H9 (cell line): ENCODE data around the gene RPGR. TPM values are rescaled to one million over a fixed set of nuclear protein-coding genes. Genes with fewer than 3 reads are reported as not detected.

Experiments used
- DNase-seq: peaks from one replicate; pipeline ENCODE4 v3.0.0-alpha.2; 2017
- H2AFZ ChIP-seq: one replicate; pipeline ENCODE4 v1.6.1; 2013; ENCODE audit warnings: mild to moderate bottlenecking, low read length, control low read depth, moderate library complexity
- H2AK5ac ChIP-seq: 2 replicates; pipeline ENCODE4 v1.6.1; 2013; ENCODE audit warnings: low read length, control low read depth, mixed read lengths; ENCODE audit not compliant: insufficient read length
- H2BK120ac ChIP-seq: one replicate; pipeline ENCODE4 v1.6.1; 2013; ENCODE audit warnings: low read depth, mild to moderate bottlenecking, low read length, control low read depth, inconsistent platforms; ENCODE audit not compliant: poor library complexity, severe bottlenecking
- H2BK12ac ChIP-seq: 2 replicates; pipeline ENCODE4 v1.6.1; 2013; ENCODE audit warnings: low read length, control low read depth, mixed read lengths, low read depth; ENCODE audit not compliant: insufficient read length
- H2BK15ac ChIP-seq: 2 replicates; pipeline ENCODE4 v1.6.1; 2013; ENCODE audit warnings: low read depth, low read length, control low read depth
- H2BK20ac ChIP-seq: one replicate; pipeline ENCODE4 v1.6.1; 2013; ENCODE audit warnings: low read depth, mild to moderate bottlenecking, low read length, control low read depth, inconsistent platforms; ENCODE audit not compliant: poor library complexity, severe bottlenecking
- H2BK5ac ChIP-seq: 2 replicates; pipeline ENCODE4 v1.6.1; 2013; ENCODE audit warnings: low read length, control low read depth, mixed read lengths; ENCODE audit not compliant: insufficient read length
- H3K14ac ChIP-seq: 2 replicates; pipeline ENCODE4 v1.6.1; 2013; ENCODE audit warnings: low read length, control low read depth; ENCODE audit not compliant: insufficient read depth
- H3K18ac ChIP-seq: 2 replicates; pipeline ENCODE4 v1.6.1; 2013; ENCODE audit warnings: low read depth, mild to moderate bottlenecking, mixed read lengths, low read length, control low read depth; ENCODE audit not compliant: insufficient read length
- H3K23ac ChIP-seq: 2 replicates; pipeline ENCODE4 v1.6.1; 2013; ENCODE audit warnings: low read length, control low read depth, mixed read lengths, low read depth; ENCODE audit not compliant: insufficient read length
- H3K23me2 ChIP-seq: 2 replicates; pipeline ENCODE4 v1.6.1; 2013; ENCODE audit warnings: low read depth, mild to moderate bottlenecking, mixed read lengths, low read length, control low read depth; ENCODE audit not compliant: insufficient read length, poor library complexity, severe bottlenecking
- H3K27ac ChIP-seq: 2 replicates; pipeline ENCODE4 v1.5.1; 2013; ENCODE audit warnings: low read length, control low read depth, mixed read lengths, low read depth; ENCODE audit not compliant: insufficient read length
- H3K27me3 ChIP-seq: 2 replicates; pipeline ENCODE4 v1.6.1; 2013; ENCODE audit warnings: low read length, control low read depth, inconsistent platforms; ENCODE audit not compliant: insufficient read depth
- H3K4ac ChIP-seq: 2 replicates; pipeline ENCODE4 v1.6.1; 2013; ENCODE audit warnings: low read depth, mild to moderate bottlenecking, control low read depth, inconsistent platforms, low read length, moderate library complexity
- H3K4me1 ChIP-seq: 2 replicates; pipeline ENCODE4 v1.6.1; 2013; ENCODE audit warnings: low read length, control low read depth, inconsistent platforms; ENCODE audit not compliant: insufficient read depth
- H3K4me2 ChIP-seq: 2 replicates; pipeline ENCODE4 v1.6.1; 2013; ENCODE audit warnings: low read length, control low read depth, mixed read lengths; ENCODE audit not compliant: insufficient read length, insufficient read depth
- H3K56ac ChIP-seq: 2 replicates; pipeline ENCODE4 v1.6.1; 2013; ENCODE audit warnings: low read depth, mild to moderate bottlenecking, mixed read lengths, low read length, control low read depth; ENCODE audit not compliant: insufficient read length
- H3K79me1 ChIP-seq: 2 replicates; pipeline ENCODE4 v1.6.1; 2013; ENCODE audit warnings: low read depth, mild to moderate bottlenecking, moderate library complexity, low read length, control low read depth, inconsistent platforms; ENCODE audit not compliant: insufficient read depth, poor library complexity, severe bottlenecking
- H3K79me2 ChIP-seq: 2 replicates; pipeline ENCODE4 v1.6.1; 2013; ENCODE audit warnings: low read length, control low read depth, inconsistent platforms; ENCODE audit not compliant: insufficient read depth
- H3K9ac ChIP-seq: 2 replicates; pipeline ENCODE4 v1.6.1; 2013; ENCODE audit warnings: low read length, control low read depth, mixed read lengths; ENCODE audit not compliant: insufficient read length; ENCODE audit errors: extremely low read depth
- H3K9me3 ChIP-seq: one replicate; pipeline ENCODE4 v1.6.1; 2013; ENCODE audit warnings: low read depth, low read length, inconsistent platforms; ENCODE audit not compliant: control insufficient read depth
- H3T11ph ChIP-seq: one replicate; pipeline ENCODE4 v1.6.1; 2013; ENCODE audit warnings: mild to moderate bottlenecking, low read length, control low read depth, inconsistent platforms
- H4K20me1 ChIP-seq: one replicate; pipeline ENCODE4 v1.6.1; 2013; ENCODE audit not compliant: control insufficient read depth, insufficient read length, insufficient read depth
- H4K5ac ChIP-seq: 2 replicates; pipeline ENCODE4 v1.6.1; 2013; ENCODE audit warnings: low read depth, mild to moderate bottlenecking, mixed read lengths, low read length, control low read depth; ENCODE audit not compliant: insufficient read length
- H4K8ac ChIP-seq: replicated peaks from 2 replicates; pipeline ENCODE4 v1.6.1; 2013; ENCODE audit warnings: low read length, control low read depth, mixed read lengths, low read depth; ENCODE audit not compliant: insufficient read length
- H4K91ac ChIP-seq: 2 replicates; pipeline ENCODE4 v1.6.1; 2013; ENCODE audit warnings: low read depth, mild to moderate bottlenecking, moderate library complexity, mixed read lengths, low read length, control low read depth; ENCODE audit not compliant: insufficient read length
- H3K27ac Mint-ChIP-seq, 3 experiments: 2 replicates in 2 of 3; 3 replicates in 1 of 3; pipeline ENCODE4 v1.8.0; 2020 to 2021; ENCODE audit warnings: mixed read lengths in 3 of 3, mild to moderate bottlenecking in 1 of 3, moderate library complexity in 1 of 3
- H3K27me3 Mint-ChIP-seq: 2 replicates; pipeline ENCODE4 v1.8.0; 2021; ENCODE audit warnings: low read depth, mild to moderate bottlenecking, moderate library complexity, mixed read lengths
- H3K36me3 Mint-ChIP-seq, 3 experiments: 2 replicates in 2 of 3; 3 replicates in 1 of 3; pipeline ENCODE4 v1.8.0; 2020 to 2021; ENCODE audit warnings: low read depth in 3 of 3, mixed read lengths in 3 of 3; ENCODE audit not compliant: insufficient read depth in 1 of 3
- H3K4me1 Mint-ChIP-seq, 2 experiments: 2 replicates each; pipeline ENCODE4 v1.8.0; 2020; ENCODE audit warnings: mixed read lengths in 2 of 2
- H3K4me3 Mint-ChIP-seq, 2 experiments: 2 replicates in 1 of 2; 3 replicates in 1 of 2; pipeline ENCODE4 v1.8.0; 2020 to 2021; ENCODE audit warnings: mild to moderate bottlenecking in 2 of 2, mixed read lengths in 2 of 2, moderate library complexity in 1 of 2
- H3K9me3 Mint-ChIP-seq, 2 experiments: 2 replicates in 1 of 2; 3 replicates in 1 of 2; pipeline ENCODE4 v1.8.0; 2020; ENCODE audit warnings: mild to moderate bottlenecking in 2 of 2, mixed read lengths in 2 of 2, moderate library complexity in 1 of 2
- WGBS: extraction: QIAGEN DNeasy Blood & Tissue Kit; methylation state at CpG from one replicate; pipeline ENCODE4 v1.1.7; 2013; ENCODE audit warnings: missing lambda C conversion rate, low lambda C conversion rate, mixed read lengths; ENCODE audit not compliant: insufficient read length; ENCODE audit errors: extremely low coverage; 5-methylcytosine and 5-hydroxymethylcytosine counted together
- total RNA-seq: library from RNA; stranded (reverse); gene quantifications from 2 replicates; pipeline ENCODE4 v1.2.1, GENCODE V29; 2021
- TF ChIP-seq, protein P1 (sequence below): fragments of 200-600 bp; sonication (generic); conservative IDR thresholded peaks from 3 replicates; pipeline ENCODE4 v1.8.0; 2021; ENCODE audit warnings: antibody characterized with exemption, mild to moderate bottlenecking

The RPGR gene
- total RNA-seq, 1 experiment from 2014 or later, result 7.3 TPM

DNA sequence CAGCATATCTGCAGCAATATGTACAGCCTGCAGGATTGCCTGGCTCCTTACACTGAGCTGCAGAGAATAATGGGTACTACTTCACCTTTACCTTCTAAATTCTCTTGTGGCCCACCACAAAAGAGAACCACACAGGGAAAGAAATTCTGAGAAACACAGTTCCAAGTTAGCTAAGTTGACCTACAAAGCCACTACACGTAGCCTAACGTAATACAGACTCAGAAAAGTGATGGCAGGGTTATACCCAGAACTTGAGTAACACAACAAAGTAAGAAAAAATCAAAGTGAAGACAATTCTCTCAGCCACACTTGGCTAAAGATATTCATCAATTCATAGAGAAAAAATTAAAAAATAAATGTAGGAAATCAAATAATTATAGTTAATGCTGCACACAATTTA lies 80.3 kb downstream of the RPGR start:
- Histone ChIP-seq H3K23ac (no peak overlapping the region), H3K56ac (no peak overlapping the region), H3K9ac (no peak overlapping the region), H3K27me3 (no peaks in the 10 kb centered on the region), H3K4me1 (no peaks in the 10 kb centered on the region), H2BK12ac (no peak overlapping the region), H4K8ac (no peak overlapping the region), H3K4ac (no peak overlapping the region), H2BK120ac (no peak overlapping the region), H2BK20ac (no peak overlapping the region), H2BK15ac (no peak overlapping the region), H3K4me2 (no peak overlapping the region), H3K23me2 (no peaks in the 10 kb centered on the region), H4K5ac (no peak overlapping the region), H3K18ac (no peak overlapping the region), H2AFZ (no peak overlapping the region), H2AK5ac (no peak overlapping the region), H3K79me1 (no peaks in the 10 kb centered on the region), H3K27ac (no peak overlapping the region), H3K14ac (no peak overlapping the region), H3T11ph (no peak overlapping the region), H2BK5ac (no peak overlapping the region), H3K79me2 (no peaks in the 10 kb centered on the region), H4K91ac (no peak overlapping the region), H4K20me1 (no peaks in the 10 kb centered on the region), H3K9me3 (no peaks in the 10 kb centered on the region)
- WGBS, result no CpG with 5 or more reads among the region's 2 CpGs
- no peak for DNase-seq
- Mint-ChIP-seq H3K9me3 (peaks cover 69 to 78% of the 10 kb centered on the region in 2 experiments), H3K4me3 (no peak overlapping the region), H3K36me3 (no peaks in the 10 kb centered on the region; a peak in 2 of 7 replicates), H3K27me3 (no peaks in the 10 kb centered on the region; the same call in 1 of the 2 replicates), H3K27ac (no peak overlapping the region), H3K4me1 (no peaks in the 10 kb centered on the region)
- TF ChIP-seq, protein P1, sequence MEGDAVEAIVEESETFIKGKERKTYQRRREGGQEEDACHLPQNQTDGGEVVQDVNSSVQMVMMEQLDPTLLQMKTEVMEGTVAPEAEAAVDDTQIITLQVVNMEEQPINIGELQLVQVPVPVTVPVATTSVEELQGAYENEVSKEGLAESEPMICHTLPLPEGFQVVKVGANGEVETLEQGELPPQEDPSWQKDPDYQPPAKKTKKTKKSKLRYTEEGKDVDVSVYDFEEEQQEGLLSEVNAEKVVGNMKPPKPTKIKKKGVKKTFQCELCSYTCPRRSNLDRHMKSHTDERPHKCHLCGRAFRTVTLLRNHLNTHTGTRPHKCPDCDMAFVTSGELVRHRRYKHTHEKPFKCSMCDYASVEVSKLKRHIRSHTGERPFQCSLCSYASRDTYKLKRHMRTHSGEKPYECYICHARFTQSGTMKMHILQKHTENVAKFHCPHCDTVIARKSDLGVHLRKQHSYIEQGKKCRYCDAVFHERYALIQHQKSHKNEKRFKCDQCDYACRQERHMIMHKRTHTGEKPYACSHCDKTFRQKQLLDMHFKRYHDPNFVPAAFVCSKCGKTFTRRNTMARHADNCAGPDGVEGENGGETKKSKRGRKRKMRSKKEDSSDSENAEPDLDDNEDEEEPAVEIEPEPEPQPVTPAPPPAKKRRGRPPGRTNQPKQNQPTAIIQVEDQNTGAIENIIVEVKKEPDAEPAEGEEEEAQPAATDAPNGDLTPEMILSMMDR, result no peak
